NCI-H1436 treated with DMSO at 0.1 percent for 48 hours (cell line): ENCODE data around the gene KRT2.

Experiments used
- DNase-seq: peaks from one replicate; lab custom pipeline; 2025; lab: John Stamatoyannopoulos, UW

The KRT2 gene

GRCh38 chr12:52651726-52652261, at the start of gene KRT2:
TSS of gene KRT2 (minus strand) at chr12:52652211. CDS start at chr12:52652142, 69 bp downstream.
- DNase-seq, result no peak

- no peak for DNase-seq
These were observed 49.3 kb upstream of the KRT2 start for GRCh38 chr12:52701281-52701680.

GRCh38 chr12:52699960-52700359, 47.9 kb upstream of the KRT2 start:
- DNase-seq, result no peak

GRCh38 chr12:52699373-52699772, 47.4 kb upstream of the KRT2 start:
- DNase-seq, result no peak

- no peak for DNase-seq
These were observed 46.8 kb upstream of the KRT2 start for GRCh38 chr12:52698651-52699340.

GRCh38 chr12:52697058-52697582, 45.1 kb upstream of the KRT2 start:
- no peak for DNase-seq

- DNase-seq, result no peak
These were observed 44.6 kb upstream of the KRT2 start for GRCh38 chr12:52696588-52696987.

- DNase-seq, result no peak
These were observed 43.0 kb upstream of the KRT2 start for GRCh38 chr12:52695039-52695438.

- no peak for DNase-seq
These were observed 42.1 kb upstream of the KRT2 start for GRCh38 chr12:52694151-52694550.

- no peak for DNase-seq
These were observed 41.2 kb upstream of the KRT2 start for GRCh38 chr12:52693261-52693660.

- no peak for DNase-seq
These were observed 40.2 kb upstream of the KRT2 start for GRCh38 chr12:52692254-52692653.

GRCh38 chr12:52691841-52692150, 39.8 kb upstream of the KRT2 start:
- no peak for DNase-seq

GRCh38 chr12:52691076-52691840, 39.2 kb upstream of the KRT2 start:
- no peak for DNase-seq

GRCh38 chr12:52690351-52691075, 38.5 kb upstream of the KRT2 start:
- no peak for DNase-seq

GRCh38 chr12:52689936-52690335, 37.9 kb upstream of the KRT2 start:
- DNase-seq, result no peak

- no peak for DNase-seq
These were observed 37.2 kb upstream of the KRT2 start for GRCh38 chr12:52689239-52689638.

- DNase-seq, result no peak
These were observed 36.5 kb upstream of the KRT2 start for GRCh38 chr12:52688481-52688880.

- DNase-seq, result no peak
These were observed 35.7 kb upstream of the KRT2 start for GRCh38 chr12:52687497-52688385.

GRCh38 chr12:52686756-52687487, 34.9 kb upstream of the KRT2 start:
- no peak for DNase-seq

GRCh38 chr12:52686063-52686462, 34.1 kb upstream of the KRT2 start:
- no peak for DNase-seq

- DNase-seq, result no peak
These were observed 33.4 kb upstream of the KRT2 start for GRCh38 chr12:52685406-52685890.
